SU-DHL-6 (cell line): ENCODE data around the gene WNT7A.

Source experiments
- H2AFZ ChIP-seq: fragments of 200-600 bp; sonication (generic); 2 replicates; pipeline ENCODE4 v1.6.1; 2014; ENCODE audit warnings: low read depth, mild to moderate bottlenecking, moderate library complexity, mixed read lengths, antibody characterized with exemption, low read length; ENCODE audit not compliant: severe bottlenecking
- H3F3A ChIP-seq: fragments of 200-600 bp; shearing (Covaris generic); 2 replicates; pipeline ENCODE4 v1.6.0; 2016; ENCODE audit warnings: antibody characterized with exemption, mild to moderate bottlenecking; ENCODE audit not compliant: insufficient read depth
- H3K27ac ChIP-seq: fragments of 200-600 bp; sonication (generic); 2 replicates; pipeline ENCODE4 v1.5.1; 2016; ENCODE audit warnings: low read depth, mild to moderate bottlenecking, low read length, moderate library complexity, mixed read lengths
- H3K27me3 ChIP-seq: fragments of 200-600 bp; sonication (generic), shearing (Covaris generic); 2 replicates; pipeline ENCODE4 v1.6.0; 2014; ENCODE audit warnings: mild to moderate bottlenecking, low read length
- H3K36me3 ChIP-seq: fragments of 200-600 bp; sonication (generic); 2 replicates; pipeline ENCODE4 v1.6.1; 2014; ENCODE audit warnings: mild to moderate bottlenecking, low read length, mixed read lengths
- H3K4me2 ChIP-seq: fragments of 300-600, 200-600 bp; shearing (Covaris generic), sonication (generic); 2 replicates; pipeline ENCODE4 v1.6.0; 2014; ENCODE audit warnings: low read length, low read depth, mild to moderate bottlenecking; ENCODE audit not compliant: poor library complexity, severe bottlenecking
- H3K4me3 ChIP-seq: fragments of 200-600 bp; sonication (generic); 2 replicates; pipeline ENCODE4 v1.5.1; 2014; ENCODE audit warnings: antibody characterized with exemption, low read length, mild to moderate bottlenecking, mixed read lengths; ENCODE audit not compliant: insufficient read depth, poor library complexity, severe bottlenecking
- H3K79me2 ChIP-seq: fragments of 200-600 bp; sonication (generic); 2 replicates; pipeline ENCODE4 v1.6.1; 2014; ENCODE audit warnings: mild to moderate bottlenecking, low read length, moderate library complexity; ENCODE audit not compliant: insufficient read depth
- H3K9ac ChIP-seq: fragments of 200-600 bp; sonication (generic); 2 replicates; pipeline ENCODE4 v1.7.0; 2014; ENCODE audit warnings: mild to moderate bottlenecking, low read length
- H3K9me2 ChIP-seq: fragments of 200-600 bp; sonication (generic); replicated peaks from 2 replicates; pipeline ENCODE4 v1.6.1; 2014; ENCODE audit warnings: low read length; ENCODE audit not compliant: insufficient read depth
- H3K9me3 ChIP-seq: fragments of 200-600 bp; sonication (generic); 2 replicates; pipeline ENCODE4 v1.6.1; 2014; ENCODE audit warnings: low read length, mixed read lengths; ENCODE audit not compliant: insufficient read depth
- H4K20me1 ChIP-seq: fragments of 200-600 bp; sonication (generic); 2 replicates; pipeline ENCODE4 v1.6.1; 2014; ENCODE audit warnings: low read depth, mild to moderate bottlenecking, antibody characterized with exemption, low read length, moderate library complexity, mixed read lengths
- EZH2phosphoT487 ChIP-seq: fragments of 200-600 bp; sonication (generic), shearing (Covaris generic); conservative IDR thresholded peaks from 2 replicates; pipeline ENCODE4 v1.6.1; 2018; ENCODE audit warnings: mild to moderate bottlenecking, antibody characterized with exemption, low read length, moderate library complexity, mixed read lengths
- TF ChIP-seq, protein P1 (sequence below): fragments of 200-600 bp; sonication (generic); IDR thresholded peaks from one replicate; pipeline ENCODE4 v1.5.1; 2017; ENCODE audit warnings: antibody characterized with exemption, mild to moderate bottlenecking, low read length, moderate library complexity; ENCODE audit not compliant: insufficient read depth, poor library complexity, severe bottlenecking

The WNT7A gene

GRCh38 chr3:13824521-13825310, 55.2 kb downstream of the WNT7A start:
- H3K9ac ChIP-seq = no peak overlapping the region
- H3K9me2 ChIP-seq = no peaks in the 10 kb centered on the region
- TF ChIP-seq, protein P1, sequence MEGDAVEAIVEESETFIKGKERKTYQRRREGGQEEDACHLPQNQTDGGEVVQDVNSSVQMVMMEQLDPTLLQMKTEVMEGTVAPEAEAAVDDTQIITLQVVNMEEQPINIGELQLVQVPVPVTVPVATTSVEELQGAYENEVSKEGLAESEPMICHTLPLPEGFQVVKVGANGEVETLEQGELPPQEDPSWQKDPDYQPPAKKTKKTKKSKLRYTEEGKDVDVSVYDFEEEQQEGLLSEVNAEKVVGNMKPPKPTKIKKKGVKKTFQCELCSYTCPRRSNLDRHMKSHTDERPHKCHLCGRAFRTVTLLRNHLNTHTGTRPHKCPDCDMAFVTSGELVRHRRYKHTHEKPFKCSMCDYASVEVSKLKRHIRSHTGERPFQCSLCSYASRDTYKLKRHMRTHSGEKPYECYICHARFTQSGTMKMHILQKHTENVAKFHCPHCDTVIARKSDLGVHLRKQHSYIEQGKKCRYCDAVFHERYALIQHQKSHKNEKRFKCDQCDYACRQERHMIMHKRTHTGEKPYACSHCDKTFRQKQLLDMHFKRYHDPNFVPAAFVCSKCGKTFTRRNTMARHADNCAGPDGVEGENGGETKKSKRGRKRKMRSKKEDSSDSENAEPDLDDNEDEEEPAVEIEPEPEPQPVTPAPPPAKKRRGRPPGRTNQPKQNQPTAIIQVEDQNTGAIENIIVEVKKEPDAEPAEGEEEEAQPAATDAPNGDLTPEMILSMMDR = no peak
- TF ChIP-seq EZH2phosphoT487 = no peak
- no peaks in the 10 kb centered on the region for H3F3A ChIP-seq
- no peaks in the 10 kb centered on the region for H3K27me3 ChIP-seq
- no peak overlapping the region for H3K27ac ChIP-seq
- H3K9me3 ChIP-seq = no peaks in the 10 kb centered on the region
- H3K36me3 ChIP-seq = no peaks in the 10 kb centered on the region
- H2AFZ ChIP-seq = no peak overlapping the region
- no peak overlapping the region for H3K4me2 ChIP-seq
- no peak overlapping the region for H3K4me3 ChIP-seq
- H4K20me1 ChIP-seq = no peaks in the 10 kb centered on the region
- H3K79me2 ChIP-seq = no peaks in the 10 kb centered on the region

DNA sequence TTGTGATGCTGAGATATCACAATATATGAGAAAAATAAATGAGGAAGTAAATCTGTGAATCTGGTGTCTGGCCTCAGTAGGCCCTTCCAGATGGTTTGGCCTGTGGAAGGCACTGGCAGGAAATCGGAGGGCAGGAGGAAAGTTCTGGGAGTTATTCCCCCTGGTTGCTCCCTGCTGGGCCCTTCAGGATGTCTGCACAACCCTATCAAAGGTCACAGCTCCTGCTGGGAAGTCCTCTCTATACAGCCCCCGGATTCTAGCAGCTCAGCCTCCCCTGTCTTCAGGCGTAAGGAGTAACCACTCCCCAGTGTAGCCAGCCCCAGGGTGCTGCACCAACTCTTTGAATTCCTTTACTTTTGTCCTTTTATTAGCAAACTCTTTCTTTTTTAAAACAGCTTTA, 56.2 kb downstream of the WNT7A start:
- Histone ChIP-seq H3K27me3 (no peaks in the 10 kb centered on the region), H4K20me1 (no peaks in the 10 kb centered on the region), H3K9me2 (no peaks in the 10 kb centered on the region), H3K4me3 (no peak overlapping the region), H3K27ac (no peak overlapping the region), H3F3A (no peaks in the 10 kb centered on the region), H2AFZ (no peak overlapping the region), H3K36me3 (no peaks in the 10 kb centered on the region), H3K4me2 (no peak overlapping the region), H3K9me3 (no peaks in the 10 kb centered on the region), H3K9ac (no peak overlapping the region), H3K79me2 (no peaks in the 10 kb centered on the region)
- TF ChIP-seq EZH2phosphoT487 = no peak
- TF ChIP-seq, protein P1 = no peak

DNA sequence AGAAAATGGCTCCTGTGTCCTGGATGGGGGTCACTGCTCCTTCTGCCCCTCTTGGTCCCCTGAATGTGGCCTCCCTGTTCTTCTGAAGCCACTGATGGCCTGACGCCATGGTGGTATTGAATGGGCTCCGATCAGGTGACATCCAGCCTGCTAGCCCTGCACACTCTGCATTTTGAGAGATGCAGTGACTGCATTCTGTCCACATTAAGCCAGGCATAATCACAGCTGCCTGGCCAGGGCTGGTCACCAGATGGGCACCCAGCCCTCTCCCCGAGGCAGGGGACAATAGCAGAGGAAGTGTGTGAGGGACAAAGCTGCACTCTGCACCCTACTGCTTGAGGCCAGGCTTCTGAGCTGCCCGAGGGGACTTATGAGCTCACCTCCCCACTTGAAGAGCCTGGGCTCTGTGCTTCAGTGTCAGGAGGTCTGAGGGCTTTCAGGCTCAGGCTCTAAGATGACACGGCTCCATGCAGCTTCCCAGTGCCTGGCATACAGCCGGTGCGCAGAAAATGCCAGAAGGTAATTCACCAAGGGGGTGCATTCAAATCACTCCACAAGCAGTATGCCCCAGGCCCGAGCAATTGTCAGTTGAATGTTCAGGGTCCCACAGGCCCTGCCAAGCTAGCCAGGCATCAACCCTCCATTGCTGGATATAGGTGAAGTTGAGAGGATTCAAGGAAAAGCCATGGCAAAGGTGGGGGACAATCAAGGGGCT, 56.8 kb downstream of the WNT7A start:
- Histone ChIP-seq H3K4me3 (no peak overlapping the region), H3K36me3 (no peaks in the 10 kb centered on the region), H3K27ac (no peak overlapping the region), H3F3A (no peaks in the 10 kb centered on the region), H3K9me2 (no peaks in the 10 kb centered on the region), H3K27me3 (no peaks in the 10 kb centered on the region), H2AFZ (no peak overlapping the region), H3K9ac (no peak overlapping the region), H3K79me2 (no peaks in the 10 kb centered on the region), H3K9me3 (no peaks in the 10 kb centered on the region), H3K4me2 (no peak overlapping the region), H4K20me1 (no peaks in the 10 kb centered on the region)
- TF ChIP-seq, protein P1 = no peak
- TF ChIP-seq EZH2phosphoT487 = no peak
